Epithelial cell of proximal tubule (primary cell): ENCODE results near the gene ODAD4. TPM values are rescaled to one million over a fixed set of nuclear protein-coding genes. Genes with fewer than 3 reads are reported as not detected.
A peak's percentile ranks its signal among the peaks of the same experiment; 100 is the strongest.

Experiments
- DNase-seq: peaks from one replicate; pipeline ENCODE4 v3.0.0-alpha.2; 2011; ENCODE audit warnings: low read depth
- H3K4me3 ChIP-seq: 2 replicates; pipeline ENCODE4 v1.5.1; 2011; ENCODE audit warnings: low read depth, mild to moderate bottlenecking, low read length
- CTCF ChIP-seq: conservative IDR thresholded peaks from 2 replicates; pipeline ENCODE4 v1.5.1; 2012; ENCODE audit warnings: low read depth, mild to moderate bottlenecking, low read length
- total RNA-seq: library from RNA; depleted of rRNA; stranded (reverse); fragments of >200 nt; gene quantifications from 2 replicates; pipeline ENCODE4 v1.2.3, GENCODE V29; 2015

ODAD4 gene
- total RNA-seq, 1 donor from 2014 or later: 0.23 TPM

GRCh38 chr17:41906465-41907184, 23.8 kb upstream of the ODAD4 start:
- TF ChIP-seq CTCF: no peak
- H3K4me3 ChIP-seq: no peak overlapping the region
- no peak for DNase-seq

GRCh38 chr17:41907185-41907556, 23.2 kb upstream of the ODAD4 start:
- H3K4me3 ChIP-seq: no peak overlapping the region
- no peak for DNase-seq
- TF ChIP-seq CTCF: no peak

- peak; percentile 96 for DNase-seq
- TF ChIP-seq CTCF: no peak
Measured at GRCh38 chr17:41907633-41908539, 22.5 kb upstream of the ODAD4 start.

GRCh38 chr17:41909088-41909487, 21.3 kb upstream of the ODAD4 start:
- no peak for TF ChIP-seq CTCF
- no peak overlapping the region for H3K4me3 ChIP-seq
- DNase-seq: no peak

More at GRCh38 chr17:41907633-41908539, 22.5 kb upstream of the ODAD4 start:
- no peak overlapping the region for H3K4me3 ChIP-seq

GRCh38 chr17:41910701-41911391, 19.6 kb upstream of the ODAD4 start:
- peak; percentile 72 for DNase-seq
- H3K4me3 ChIP-seq: no peak overlapping the region
- no peak for TF ChIP-seq CTCF

- no peak for DNase-seq
- TF ChIP-seq CTCF: peak; percentile 38
- H3K4me3 ChIP-seq: no peak overlapping the region
Measured at GRCh38 chr17:41912925-41913324, 17.5 kb upstream of the ODAD4 start.
